Loucy (cell line): ENCODE measurements around the gene ARHGAP40.

Source experiments
- EZH2phosphoT487 ChIP-seq: fragments of 200-600 bp; IDR thresholded peaks from 2 replicates; pipeline ENCODE4 v1.6.1; 2018; ENCODE audit warnings: antibody characterized with exemption, mild to moderate bottlenecking, moderate library complexity, borderline replicate concordance
- TF ChIP-seq, protein P1 (sequence below): fragments of 200-600 bp; sonication (generic); conservative IDR thresholded peaks from 2 replicates; pipeline ENCODE4 v1.5.1; 2014; ENCODE audit warnings: mild to moderate bottlenecking, antibody characterized with exemption, low read length

DNA sequence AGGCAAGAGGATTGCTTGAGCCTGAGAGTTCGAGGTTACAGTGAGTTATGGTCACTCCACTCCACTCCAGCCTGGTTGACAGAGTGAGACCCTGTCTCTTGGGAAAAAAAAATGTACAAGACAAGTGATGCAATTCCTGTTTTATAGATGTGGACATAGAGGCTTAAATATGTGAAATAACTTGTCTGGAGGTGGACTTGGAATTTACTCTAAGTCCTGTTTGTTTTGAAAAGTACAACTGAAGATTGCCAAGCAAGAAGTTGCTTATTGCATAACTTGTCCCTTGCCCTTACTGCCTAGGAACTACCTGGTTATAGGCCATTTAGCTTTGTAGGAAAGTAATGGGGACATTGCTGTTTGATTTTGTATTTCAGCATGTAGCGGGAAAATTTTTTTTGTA, 46.6 kb upstream of the ARHGAP40 start:
- TF ChIP-seq, protein P1, sequence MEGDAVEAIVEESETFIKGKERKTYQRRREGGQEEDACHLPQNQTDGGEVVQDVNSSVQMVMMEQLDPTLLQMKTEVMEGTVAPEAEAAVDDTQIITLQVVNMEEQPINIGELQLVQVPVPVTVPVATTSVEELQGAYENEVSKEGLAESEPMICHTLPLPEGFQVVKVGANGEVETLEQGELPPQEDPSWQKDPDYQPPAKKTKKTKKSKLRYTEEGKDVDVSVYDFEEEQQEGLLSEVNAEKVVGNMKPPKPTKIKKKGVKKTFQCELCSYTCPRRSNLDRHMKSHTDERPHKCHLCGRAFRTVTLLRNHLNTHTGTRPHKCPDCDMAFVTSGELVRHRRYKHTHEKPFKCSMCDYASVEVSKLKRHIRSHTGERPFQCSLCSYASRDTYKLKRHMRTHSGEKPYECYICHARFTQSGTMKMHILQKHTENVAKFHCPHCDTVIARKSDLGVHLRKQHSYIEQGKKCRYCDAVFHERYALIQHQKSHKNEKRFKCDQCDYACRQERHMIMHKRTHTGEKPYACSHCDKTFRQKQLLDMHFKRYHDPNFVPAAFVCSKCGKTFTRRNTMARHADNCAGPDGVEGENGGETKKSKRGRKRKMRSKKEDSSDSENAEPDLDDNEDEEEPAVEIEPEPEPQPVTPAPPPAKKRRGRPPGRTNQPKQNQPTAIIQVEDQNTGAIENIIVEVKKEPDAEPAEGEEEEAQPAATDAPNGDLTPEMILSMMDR = no peak
- no peak for TF ChIP-seq EZH2phosphoT487
